ENCODE data around the gene MRPL43. TPM values are rescaled to one million over a fixed set of nuclear protein-coding genes. Genes with fewer than 3 reads are reported as not detected.
A peak's percentile ranks its signal among the peaks of the same experiment; 100 is the strongest.
"Not testable (repeated sequence)": the region's sequence is repeated elsewhere in the genome, so short reads cannot be mapped to it uniquely, and the experiment has no call there.

Gene MRPL43
- total RNA-seq: 10 to 100 TPM; 37.0 to 73.5 (median 45.0) TPM
- long read RNA-seq, transcript MRPL43-203 (3 exons, 1,010 nt): major isoform, 13 of 23 reads
- long read RNA-seq, partial matches to known transcripts: 0 of 23 reads
- long read RNA-seq, other reads (novel, unspliced or antisense): 2 of 23 reads

GRCh38 chr10:100986952-100987684, at the start of gene MRPL43, which contains the start of gene TWNK:
Gene MRPL43 (minus strand): TSS chr10:100987497. CDS start chr10:100987443, 54 bp downstream.
Gene TWNK (plus strand): TSS chr10:100987543. CDS start chr10:100988211, 668 bp downstream.
- H3K9me3 ChIP-seq: no peaks in the 10 kb centered on the region
- H3K4me3 ChIP-seq: peak within 1 kb of the TSS; percentile 64 to 96 (median 87)
- H3K36me3 ChIP-seq: peaks cover 0 to 30% (median 6%) of the 10 kb centered on the region in 4 donors
- ATAC-seq (peak; percentile 83 to 89 (median 83)), DNase-seq (peak; percentile 83 to 90 (median 87))
- TF ChIP-seq POLR2A (IDR thresholded peaks at IDR 0.05): peak; percentile 33
- TF ChIP-seq CTCF (IDR thresholded peaks at IDR 0.05): no peak
- H3K27ac ChIP-seq: peak within 1 kb of the TSS; percentile 52 to 78 (median 58)
- intact Hi-C loops (cut with DNase I): no loop called here
- WGBS (ENCODE audit: insufficient coverage, low coverage, low lambda C conversion rate, missing lambda C conversion rate): under 1% methylated on average over 31 of the region's 75 CpGs
- H3K4me1 ChIP-seq: peaks cover 0 to 29% (median 9%) of the 10 kb centered on the region in 4 donors
- no peaks in the 10 kb centered on the region for H3K27me3 ChIP-seq

GRCh38 chr10:101036726-101037125, 49.4 kb upstream of the MRPL43 start:
- intact Hi-C loops (cut with DNase I): no loop called here
- Histone ChIP-seq H3K27ac (no peak overlapping the region), H3K36me3 (peaks cover 0 to 5% (median 1%) of the 10 kb centered on the region in 4 donors), H3K4me3 (no peak overlapping the region), H3K4me1 (peaks cover 0 to 3% (median under 1%) of the 10 kb centered on the region in 4 donors), H3K27me3 (no peaks in the 10 kb centered on the region), H3K9me3 (no peaks in the 10 kb centered on the region)
- TF ChIP-seq CTCF (IDR thresholded peaks at IDR 0.05) (no peak), POLR2A (IDR thresholded peaks at IDR 0.05) (no peak)
- 60% methylated on average over 1 of the region's 7 CpGs for WGBS (ENCODE audit: insufficient coverage, low coverage, low lambda C conversion rate, missing lambda C conversion rate)
- no peak for ATAC-seq
- no peak for DNase-seq

GRCh38 chr10:101035916-101036702, 48.8 kb upstream of the MRPL43 start:
- Histone ChIP-seq H3K27ac (no peak overlapping the region), H3K4me3 (no peak overlapping the region), H3K27me3 (no peaks in the 10 kb centered on the region), H3K36me3 (peaks cover 0 to 5% (median 1%) of the 10 kb centered on the region in 4 donors), H3K9me3 (no peaks in the 10 kb centered on the region), H3K4me1 (peaks cover 0 to 8% (median 0%) of the 10 kb centered on the region in 4 donors)
- intact Hi-C loops (cut with DNase I): no loop called here
- TF ChIP-seq POLR2A (IDR thresholded peaks at IDR 0.05) (no peak), CTCF (IDR thresholded peaks at IDR 0.05) (no peak)
- WGBS (ENCODE audit: insufficient coverage, low coverage, low lambda C conversion rate, missing lambda C conversion rate): 40% methylated on average over 1 of the region's 10 CpGs
- ATAC-seq (no peak), DNase-seq (no peak)

- no CpG with 5 or more reads among the region's 7 CpGs for WGBS (ENCODE audit: insufficient coverage, low coverage, low lambda C conversion rate, missing lambda C conversion rate)
- DNase-seq (no peak), ATAC-seq (no peak)
- H3K4me3 ChIP-seq: no peak overlapping the region
- peaks cover 0 to 12% (median 0%) of the 10 kb centered on the region in 4 donors for H3K4me1 ChIP-seq
- TF ChIP-seq POLR2A (IDR thresholded peaks at IDR 0.05): no peak
- no peak for TF ChIP-seq CTCF (IDR thresholded peaks at IDR 0.05)
- H3K9me3 ChIP-seq: no peaks in the 10 kb centered on the region
- peaks cover 0 to 5% (median 1%) of the 10 kb centered on the region in 4 donors for H3K36me3 ChIP-seq
- no peak overlapping the region for H3K27ac ChIP-seq
- no peaks in the 10 kb centered on the region for H3K27me3 ChIP-seq
- intact Hi-C loops (cut with DNase I): no loop called here
Measured at GRCh38 chr10:101035314-101035713, 48.0 kb upstream of the MRPL43 start.

- H3K9me3 ChIP-seq; H3K36me3 ChIP-seq; ATAC-seq; intact Hi-C loops (cut with DNase I); H3K4me3 ChIP-seq; H3K27me3 ChIP-seq; DNase-seq; H3K27ac ChIP-seq: not testable (repeated sequence)
- peaks cover 0 to 12% (median 0%) of the 10 kb centered on the region in 4 donors for H3K4me1 ChIP-seq
- 87% methylated on average over 3 of the region's 4 CpGs for WGBS (ENCODE audit: insufficient coverage, low coverage, low lambda C conversion rate, missing lambda C conversion rate)
Measured at GRCh38 chr10:101034404-101034803, 47.1 kb upstream of the MRPL43 start.

Data from right lobe of liver (tissue), 6 donors.